ENCODE results near the gene CCDC28B.

Gene CCDC28B

GRCh38 chr1:32195531-32195930 lies 4.9 kb upstream of the CCDC28B start:
- DNase-seq, result no peak

- peak; percentile 8 for DNase-seq
Measured at GRCh38 chr1:32195972-32196823, 4.2 kb upstream of the CCDC28B start.

GRCh38 chr1:32197074-32197473 lies 3.3 kb upstream of the CCDC28B start:
- DNase-seq, result no peak

GRCh38 chr1:32197837-32198236 lies 2.6 kb upstream of the CCDC28B start:
- DNase-seq, result no peak

GRCh38 chr1:32198237-32199042 lies 2.0 kb upstream of the CCDC28B start:
- no peak for DNase-seq

GRCh38 chr1:32199043-32199716 lies 1.2 kb upstream of the CCDC28B start:
- no peak for DNase-seq

- DNase-seq, result no peak
Measured at GRCh38 chr1:32199717-32200072, 700 bp upstream of the CCDC28B start.

- peak; percentile 77 for DNase-seq
Measured at GRCh38 chr1:32201011-32201855, 838 bp downstream of the CCDC28B start.

- DNase-seq, result no peak
Measured at GRCh38 chr1:32204943-32205361, 4.6 kb downstream of the CCDC28B start.

GRCh38 chr1:32205401-32206370 lies 5.3 kb downstream of the CCDC28B start, which contains the start of gene IQCC:
TSS of gene IQCC (plus strand) at chr1:32205671. CDS start at chr1:32205682, 11 bp downstream.
- DNase-seq, result peak; percentile 54

- DNase-seq, result no peak
Measured at GRCh38 chr1:32208469-32208868, 8.1 kb downstream of the CCDC28B start.

- no peak for DNase-seq
Measured at GRCh38 chr1:32208891-32209328, 8.5 kb downstream of the CCDC28B start, which contains the start of gene DCDC2B. TSS of gene DCDC2B (plus strand) at chr1:32209089. CDS start at chr1:32209094, 5 bp downstream.

- DNase-seq, result peak; percentile 54
Measured at GRCh38 chr1:32215629-32216480, 15.5 kb downstream of the CCDC28B start.

- peak; percentile 8 for DNase-seq
Measured at GRCh38 chr1:32216566-32216965, 16.2 kb downstream of the CCDC28B start.

GRCh38 chr1:32219022-32219421 lies 18.6 kb downstream of the CCDC28B start:
- DNase-seq, result no peak

- DNase-seq, result no peak
Measured at GRCh38 chr1:32220746-32221580, 20.6 kb downstream of the CCDC28B start.

- DNase-seq, result no peak
Measured at GRCh38 chr1:32221581-32221979, 21.2 kb downstream of the CCDC28B start.

- DNase-seq, result peak; percentile 74
Measured at GRCh38 chr1:32221980-32222755, 21.8 kb downstream of the CCDC28B start, which contains the start of the genes EIF3I and TMEM234. TSS of gene EIF3I (plus strand) at chr1:32222407. CDS start at chr1:32222442, 35 bp downstream. TSS of gene TMEM234 (minus strand) at chr1:32222353. CDS start at chr1:32222322, 31 bp downstream.
